DMS 273 treated with DMSO at 0.1 percent for 48 hours (cell line): Measurements from ENCODE around the gene PRKCE.
A peak's percentile ranks its signal among the peaks of the same experiment; 100 is the strongest.
"Not testable (repeated sequence)": the region's sequence is repeated elsewhere in the genome, so short reads cannot be mapped to it uniquely, and the experiment has no call there.

Experiments
- DNase-seq: peaks from one replicate; lab custom pipeline; 2025; lab: John Stamatoyannopoulos, UW

The PRKCE gene

DNA sequence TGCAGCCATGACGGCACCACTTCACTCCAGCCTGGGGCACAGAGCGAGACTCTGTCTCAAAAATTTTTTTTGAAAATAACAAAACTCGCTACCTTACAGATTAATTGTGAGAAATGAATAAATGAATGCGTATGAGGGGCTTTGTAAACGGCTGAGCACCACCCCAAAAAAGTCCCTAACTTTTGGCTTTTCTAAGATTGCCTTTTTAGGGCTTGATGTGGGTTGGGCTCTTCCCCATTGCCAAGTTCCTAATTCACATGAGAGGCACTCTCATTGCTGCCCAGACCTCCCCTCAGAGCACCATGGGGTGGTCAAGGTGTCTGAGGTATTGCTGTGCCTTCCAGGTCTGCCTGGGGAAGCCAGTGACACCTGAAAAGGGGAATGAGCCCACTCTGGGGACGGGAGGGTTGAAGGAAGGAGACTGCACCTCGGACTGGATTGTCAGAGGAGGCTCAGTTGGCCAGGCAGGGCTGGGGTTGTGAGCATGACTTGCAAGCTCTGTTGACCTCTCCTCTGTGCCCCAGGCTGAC lies 186.4 kb downstream of the PRKCE start:
- no peak for DNase-seq

DNA sequence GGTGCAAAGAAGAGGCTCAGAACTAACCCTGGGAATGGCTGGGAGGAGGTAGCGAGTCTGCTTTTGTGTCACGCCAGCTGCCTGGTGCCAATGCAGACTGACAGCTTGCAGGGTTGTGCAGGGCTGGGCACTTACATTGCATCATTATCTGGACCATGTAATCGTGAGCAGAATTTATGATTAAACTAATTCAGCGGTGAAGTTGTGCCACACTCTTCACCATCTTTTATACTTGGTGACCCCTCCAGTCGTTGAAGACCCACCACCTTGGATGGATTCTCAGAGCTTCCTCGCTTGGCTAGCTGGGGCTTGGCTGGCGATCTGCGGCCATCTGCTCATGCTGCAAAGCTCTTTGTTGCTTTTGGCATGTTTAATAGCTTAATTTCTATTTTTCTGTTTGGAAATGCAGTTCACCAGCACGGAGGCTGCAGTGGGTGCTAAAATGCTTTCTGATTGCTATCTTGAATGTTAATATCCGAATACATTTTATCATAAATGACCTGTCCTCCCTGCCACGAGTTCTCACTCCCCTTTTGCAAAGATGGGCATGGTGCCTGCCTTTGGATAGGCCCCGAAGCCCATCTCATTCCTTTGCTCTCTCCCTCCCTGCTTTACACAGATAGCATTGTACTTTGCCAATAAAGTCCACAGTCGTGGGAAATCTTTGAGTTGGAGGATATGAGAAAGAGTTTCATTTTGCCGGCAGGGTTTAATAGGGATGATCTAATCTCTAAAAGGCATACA lies 188.2 kb downstream of the PRKCE start:
- peak; percentile 88 for DNase-seq

DNA sequence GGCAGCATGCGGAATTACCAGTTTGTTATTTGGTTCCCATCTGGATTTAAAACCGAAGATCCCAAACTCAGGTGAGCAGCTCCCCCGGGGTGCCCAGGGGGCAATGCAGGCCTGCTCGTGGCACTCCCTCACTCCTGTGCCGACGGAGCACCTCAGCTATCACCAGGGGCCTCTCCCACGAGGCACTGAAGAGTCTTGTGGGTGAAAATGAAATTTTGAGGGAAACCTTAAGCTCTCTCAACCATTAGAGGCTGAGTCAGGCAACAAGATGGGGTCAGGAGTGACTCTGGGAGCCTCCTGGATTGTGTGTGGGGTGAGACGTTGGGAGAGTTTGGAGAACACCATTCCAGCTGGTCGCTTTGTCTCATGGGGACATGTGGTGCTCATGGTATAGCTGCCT lies 189.0 kb downstream of the PRKCE start:
- DNase-seq: no peak

DNA sequence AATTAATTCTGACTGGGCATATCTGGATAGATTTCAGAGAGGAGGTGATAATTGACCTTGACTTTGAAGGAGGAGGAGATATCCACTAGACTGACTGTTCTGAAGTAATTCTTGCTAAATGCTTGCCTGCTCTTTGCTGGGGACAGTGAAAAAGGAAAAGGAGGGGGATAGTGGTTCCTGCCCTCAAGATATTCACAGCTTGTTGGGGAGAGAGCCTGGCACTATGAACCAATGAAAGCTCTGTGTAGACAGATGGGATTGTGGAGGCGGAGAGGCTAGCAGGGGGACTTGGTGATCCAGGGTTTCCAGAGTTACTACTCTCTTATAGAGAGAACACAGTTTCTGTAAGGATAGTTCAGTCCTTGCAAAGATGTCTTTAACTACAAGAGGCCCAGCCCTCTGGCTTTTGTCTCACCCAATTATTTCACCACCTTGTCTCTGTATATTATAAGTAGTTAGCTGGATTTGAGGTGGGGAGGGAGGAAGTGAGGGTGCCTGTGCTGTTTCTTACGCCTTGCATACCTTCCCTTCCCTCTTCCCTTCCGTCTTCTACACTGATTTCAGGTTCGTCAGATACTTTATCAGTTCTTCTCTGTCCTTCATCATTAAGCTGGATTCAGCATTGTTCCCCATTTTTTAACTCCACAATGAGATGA lies 190.4 kb downstream of the PRKCE start:
- peak; percentile 86 for DNase-seq

DNA sequence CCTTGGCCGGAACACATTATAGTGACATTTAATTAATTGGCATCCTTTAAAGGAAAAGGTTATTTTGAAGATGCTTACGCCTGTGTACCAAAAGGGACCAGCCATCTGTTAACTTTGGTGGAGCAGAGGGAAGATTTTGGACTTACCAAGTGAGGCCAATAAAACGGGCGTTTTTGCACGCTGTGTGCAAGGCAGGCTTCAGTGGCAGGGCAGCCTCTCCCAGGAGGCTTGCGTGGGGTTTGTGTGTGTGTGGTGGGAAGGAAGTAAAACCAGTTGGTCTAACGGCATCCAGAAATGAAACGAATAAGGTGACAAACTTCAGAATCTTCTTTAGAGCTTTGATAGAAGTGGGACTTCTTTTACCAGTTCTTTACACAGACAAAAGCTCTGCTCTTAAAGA lies 191.7 kb downstream of the PRKCE start:
- peak; percentile 64 for DNase-seq

DNA sequence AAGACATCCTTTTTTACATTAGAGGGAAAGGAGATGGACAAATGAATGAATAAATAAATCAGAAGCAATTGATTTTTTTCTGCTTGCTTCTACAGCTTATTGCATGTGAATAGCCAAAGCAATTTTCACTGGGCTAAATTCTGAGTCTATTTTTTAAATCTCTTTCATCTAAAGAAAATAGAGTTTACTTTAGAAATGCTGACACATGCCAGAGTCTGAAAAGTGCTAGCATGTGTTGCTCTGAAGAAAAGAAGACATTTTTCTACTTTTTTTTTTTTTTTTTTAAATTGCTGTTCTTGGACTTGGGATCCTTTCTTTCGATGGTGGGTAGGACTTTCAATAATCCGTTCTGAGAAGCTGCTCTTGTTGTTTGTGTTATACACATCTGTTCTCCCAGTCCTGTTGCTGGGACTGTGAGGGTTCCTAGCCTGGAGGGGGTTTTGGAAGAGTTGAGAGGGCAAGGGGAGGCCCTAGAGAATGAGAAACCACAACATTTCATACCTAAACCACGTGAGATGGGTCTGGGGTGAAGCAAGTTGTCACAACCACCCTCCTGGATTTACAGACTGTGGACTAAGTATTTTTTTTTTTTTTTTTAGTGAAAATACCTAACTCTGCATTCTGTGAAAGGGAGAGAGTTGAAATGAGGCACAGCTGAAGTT lies 193.5 kb downstream of the PRKCE start:
- DNase-seq: no peak

DNA sequence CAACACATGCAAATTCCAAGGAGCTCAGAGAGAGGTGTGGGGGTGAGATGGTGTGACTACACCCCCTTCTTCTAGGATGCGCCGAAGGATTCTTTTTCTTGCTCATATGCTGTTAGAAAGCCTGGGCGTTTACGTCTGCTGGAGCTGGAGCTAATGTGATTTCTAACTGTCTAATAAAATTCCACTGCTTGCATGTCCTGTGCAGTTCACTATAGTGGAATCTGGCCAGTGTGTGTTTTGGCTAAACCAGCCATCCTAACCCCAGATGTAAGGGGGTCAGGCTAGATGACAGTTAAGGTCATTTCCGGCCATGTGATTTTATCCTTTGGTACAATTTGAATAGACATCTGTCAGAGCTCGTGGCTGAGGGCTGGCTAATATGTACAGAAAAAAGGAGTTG lies 194.1 kb downstream of the PRKCE start:
- DNase-seq: no peak

DNA sequence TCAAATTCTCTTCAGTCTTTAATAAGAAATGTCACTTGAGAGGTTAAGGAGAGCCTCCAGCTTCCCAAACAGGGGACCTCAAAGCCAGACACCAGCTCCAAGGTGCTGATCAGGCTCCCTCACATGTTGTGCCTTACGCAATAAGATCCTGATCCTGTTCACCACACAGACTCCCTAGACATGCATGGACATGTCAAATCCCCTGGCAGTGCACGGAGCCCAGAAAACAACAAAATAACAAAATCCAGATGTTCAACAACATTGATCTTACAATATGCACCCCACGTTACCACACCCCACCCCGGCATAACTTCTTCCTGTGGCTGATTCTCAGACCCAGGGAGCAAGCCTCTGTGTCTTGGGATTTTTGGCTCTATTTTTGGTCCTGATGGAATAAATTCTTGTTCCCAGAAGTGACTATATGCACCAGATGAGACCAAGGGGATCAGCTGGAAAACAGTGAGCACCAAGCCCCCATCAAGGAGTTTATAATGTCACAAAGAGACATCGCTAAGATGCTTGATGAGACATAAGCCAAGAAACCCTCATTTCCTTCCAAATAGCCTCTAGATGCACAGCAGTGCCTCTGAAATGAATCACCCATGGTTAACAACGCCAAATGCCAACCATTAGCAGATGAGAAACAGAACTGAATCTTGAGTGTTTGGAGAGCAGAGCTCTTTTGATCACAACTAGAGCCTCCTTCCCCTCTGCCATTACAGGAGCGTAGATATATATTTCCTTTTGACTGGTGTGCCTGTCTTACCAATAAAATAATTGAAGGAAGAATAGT lies 198.2 kb downstream of the PRKCE start:
- no peak for DNase-seq

DNA sequence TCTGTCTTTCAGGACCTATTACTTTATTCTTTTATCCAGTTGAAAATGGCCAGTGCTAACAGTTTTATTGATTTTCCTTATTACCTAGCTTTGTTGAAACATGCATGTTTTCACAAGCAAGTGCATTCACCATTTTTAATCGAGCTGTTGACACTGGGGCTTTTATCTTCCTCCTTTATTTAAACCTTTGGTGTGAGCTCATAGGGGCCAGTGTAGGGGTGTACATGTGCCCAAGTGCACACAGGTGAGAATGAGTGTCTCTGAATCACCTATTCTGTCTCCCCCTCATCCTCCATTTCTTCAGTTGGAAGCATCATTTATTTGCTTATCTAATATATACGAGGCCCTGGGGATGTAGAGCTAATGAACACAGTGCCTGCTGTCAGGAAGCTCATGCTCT lies 199.1 kb downstream of the PRKCE start:
- DNase-seq: no peak

DNA sequence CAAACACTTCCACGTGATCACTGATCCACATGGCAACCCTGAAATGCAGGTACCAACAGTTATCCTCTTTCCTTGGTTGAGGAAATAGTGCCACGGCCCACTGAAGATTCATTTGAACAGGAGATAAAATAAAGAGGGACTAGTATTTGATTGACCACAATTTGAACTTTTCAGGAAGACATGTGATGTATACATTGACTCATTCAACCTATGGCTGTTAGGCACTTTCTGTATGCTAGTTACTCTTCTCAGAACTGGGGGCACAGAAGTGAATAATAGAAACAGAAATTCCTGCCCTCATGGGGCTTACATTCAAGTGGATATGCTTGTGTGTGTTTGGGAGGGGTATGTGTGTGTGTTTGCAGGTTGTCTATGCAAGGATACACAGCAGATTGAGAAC lies 199.6 kb downstream of the PRKCE start:
- DNase-seq: no peak

DNA sequence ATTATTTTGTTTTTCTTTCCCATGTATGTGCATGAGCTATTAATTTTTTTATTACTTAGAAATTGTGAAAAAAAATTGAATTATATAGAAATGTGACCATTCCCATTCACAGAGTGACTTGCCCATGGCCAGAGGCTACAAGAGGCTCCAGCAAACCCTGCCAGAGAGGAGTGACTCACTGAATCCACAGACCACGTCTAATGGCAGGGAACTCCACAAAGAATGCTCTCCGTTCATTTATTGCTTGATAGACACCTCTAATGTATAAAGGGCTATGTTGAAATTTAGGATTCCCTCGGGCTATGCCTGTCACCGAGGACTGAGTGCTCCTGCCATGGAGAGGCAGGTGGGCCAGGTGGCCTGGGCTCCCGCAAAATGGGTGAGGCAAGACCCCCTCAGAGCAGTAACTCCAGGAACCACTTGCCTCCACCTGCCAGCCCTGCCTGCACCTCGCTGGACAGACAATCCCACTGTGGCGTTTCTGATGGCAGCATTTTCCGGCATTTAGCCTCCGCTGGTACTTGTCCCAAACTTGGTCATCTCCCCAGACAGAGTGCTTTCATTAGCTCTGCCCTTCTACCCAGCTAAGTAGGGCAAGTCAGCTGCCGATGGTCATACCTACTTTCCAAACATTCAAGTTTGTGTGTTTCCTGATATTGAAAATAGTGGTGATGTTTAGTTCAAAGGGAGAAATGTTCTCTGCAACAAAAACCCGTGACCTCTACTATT lies 200.3 kb downstream of the PRKCE start:
- no peak for DNase-seq

DNA sequence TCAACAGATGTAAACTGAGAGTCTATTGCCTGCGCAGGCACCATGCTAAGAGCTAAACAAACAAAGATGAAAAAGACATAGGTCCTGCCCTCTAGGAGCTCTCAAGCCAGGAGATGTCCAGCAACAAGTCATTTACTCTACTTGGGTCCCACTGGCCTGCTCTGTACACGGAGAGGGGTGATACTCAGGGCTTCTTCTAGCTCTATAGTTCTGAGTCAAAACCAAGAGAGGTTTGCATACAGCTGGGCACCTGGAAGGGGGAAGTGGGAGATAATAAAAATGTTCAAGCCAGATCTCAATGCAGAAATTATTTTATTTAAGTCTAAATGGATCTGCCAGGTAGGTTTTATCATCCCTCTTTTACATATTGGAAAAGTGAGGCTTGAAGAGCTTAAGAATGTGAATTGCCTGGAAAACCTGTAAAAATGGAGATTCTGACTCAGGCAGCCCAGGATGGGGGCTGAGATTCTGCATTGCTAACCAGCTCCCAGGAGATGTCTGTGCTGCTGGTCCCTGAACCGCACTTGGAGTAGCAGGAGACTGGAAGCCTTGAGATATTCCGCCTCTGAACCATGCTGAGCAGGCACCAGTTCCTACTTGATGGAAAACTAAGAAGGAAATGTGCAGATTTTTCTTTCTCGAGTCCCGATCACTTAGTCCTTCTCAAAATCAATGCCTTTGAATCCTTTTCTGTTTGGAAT lies 201.1 kb downstream of the PRKCE start:
- DNase-seq: no peak

DNA sequence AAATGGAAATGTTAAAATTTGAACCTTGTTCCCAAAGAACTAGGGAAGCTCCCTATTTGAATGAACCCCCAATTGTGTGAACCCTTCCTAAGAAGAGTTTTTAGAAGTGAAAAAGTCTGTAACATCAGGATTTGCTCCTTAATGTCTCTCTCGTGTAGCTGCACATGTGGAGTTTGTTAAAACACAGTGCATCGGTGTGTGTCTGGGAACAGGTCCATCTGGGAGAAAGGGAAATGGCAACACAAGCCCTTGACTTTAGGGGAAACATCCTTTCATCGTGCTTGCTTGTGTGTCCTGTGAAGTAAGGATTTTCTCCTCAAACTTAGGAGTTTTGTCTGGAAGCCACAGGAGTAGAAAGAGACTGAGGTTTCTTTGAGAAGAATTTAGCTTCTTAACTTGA lies 203.9 kb downstream of the PRKCE start:
- no peak for DNase-seq

DNA sequence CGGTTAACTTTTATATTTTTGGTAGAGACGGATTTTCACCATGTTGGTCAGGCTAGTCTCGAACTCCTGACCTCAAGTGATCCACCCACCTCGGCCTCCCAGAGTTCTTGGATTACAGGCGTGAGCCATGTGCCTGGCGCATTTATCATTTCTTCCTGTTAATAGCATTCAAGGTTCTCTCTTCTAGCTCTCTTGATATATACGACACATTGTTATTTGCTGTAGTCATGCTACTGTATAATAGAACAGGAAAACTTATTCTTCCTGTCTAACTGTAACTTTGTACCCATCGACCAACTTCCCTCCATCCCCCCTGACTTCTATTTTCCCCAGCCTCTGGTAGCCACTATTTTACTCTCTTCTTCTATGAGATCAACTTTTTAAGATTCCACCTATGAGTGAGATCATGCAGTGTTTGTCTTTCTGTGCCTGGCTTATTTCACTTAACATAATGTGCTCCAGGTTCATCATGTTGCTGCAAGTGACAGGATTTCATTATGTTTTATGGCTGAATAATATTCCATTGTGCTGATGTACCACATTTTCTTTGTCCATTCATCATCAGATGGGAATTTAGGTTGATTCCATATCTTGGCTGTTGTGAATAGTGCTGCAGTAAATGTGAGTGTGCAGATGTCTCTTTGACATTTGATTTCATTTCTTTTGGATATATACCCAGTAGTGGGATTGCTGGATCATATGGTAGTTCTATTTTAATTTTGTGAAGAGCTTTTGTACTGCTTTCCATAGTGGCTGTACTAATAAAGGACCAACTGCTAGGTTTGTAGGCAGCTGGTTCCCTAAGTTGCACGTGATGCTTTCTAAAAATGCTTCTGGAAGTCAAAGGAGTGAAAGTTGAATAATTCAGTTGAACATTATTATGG lies 205.2 kb downstream of the PRKCE start:
- DNase-seq: no peak

DNA sequence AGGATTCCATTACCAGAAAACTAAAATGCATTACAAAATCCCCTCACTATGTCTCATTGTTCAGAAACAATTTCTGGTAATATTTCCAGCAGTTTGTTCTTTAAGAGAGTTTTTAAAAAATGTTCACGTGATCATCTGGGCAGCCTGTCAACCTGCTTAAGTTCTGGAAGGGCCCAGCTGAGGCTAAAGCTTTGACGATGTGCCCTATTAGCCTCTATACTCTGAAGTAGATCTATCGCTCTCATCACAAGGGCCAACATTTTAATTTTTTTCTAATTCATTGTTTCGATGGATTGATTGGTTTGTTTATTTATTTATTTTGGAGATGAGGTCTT lies 205.8 kb downstream of the PRKCE start:
- DNase-seq: no peak

DNA sequence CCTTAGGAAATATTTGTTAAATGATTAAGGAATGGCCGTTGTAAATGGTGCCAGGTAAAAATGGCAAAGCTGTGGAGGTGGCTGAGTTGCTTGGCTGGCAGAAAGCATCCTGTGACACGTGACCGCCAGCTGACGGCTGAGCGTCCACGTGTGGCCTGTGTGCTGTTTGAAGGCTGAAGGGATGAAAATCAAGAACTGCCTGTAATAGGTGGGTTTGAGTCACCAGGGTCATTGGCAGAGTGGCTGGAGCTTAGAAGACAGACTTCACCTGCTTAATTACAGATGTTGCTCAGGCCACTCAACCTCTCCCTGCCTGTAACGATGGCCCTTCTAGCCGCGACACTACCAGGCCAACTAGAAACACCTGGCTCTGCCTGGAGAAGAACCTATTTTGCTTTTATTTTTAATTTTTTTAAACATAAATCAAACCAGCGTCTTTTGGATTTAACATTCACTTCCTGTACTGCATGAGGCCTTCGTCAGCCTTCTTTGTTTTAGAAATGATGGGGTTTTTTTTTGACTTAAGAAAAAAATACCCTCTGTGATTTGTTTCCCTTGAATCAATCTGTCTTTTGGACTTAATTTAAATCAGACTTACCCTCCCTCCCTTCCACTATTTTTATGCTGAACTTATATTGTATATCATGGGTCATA lies 206.5 kb downstream of the PRKCE start:
- no peak for DNase-seq

DNA sequence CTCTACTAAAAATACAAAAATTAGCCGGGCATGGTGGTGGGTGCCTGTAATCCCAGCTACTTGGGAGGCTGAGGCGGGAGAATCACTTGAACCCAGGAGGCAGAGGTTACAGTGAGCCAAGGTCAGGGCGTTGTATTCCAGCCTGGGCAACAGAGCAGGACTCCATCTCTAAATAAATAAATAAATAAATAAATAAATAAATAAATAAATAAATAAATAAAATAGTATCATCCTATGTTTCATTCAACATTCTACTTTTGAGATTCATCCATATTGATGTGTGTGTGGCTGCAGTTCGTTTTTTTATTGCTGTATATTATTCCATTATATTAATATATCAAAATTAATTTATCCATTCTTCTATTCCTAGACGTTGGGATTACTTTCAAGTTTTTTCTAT lies 207.4 kb downstream of the PRKCE start:
- not testable (repeated sequence) for DNase-seq

DNA sequence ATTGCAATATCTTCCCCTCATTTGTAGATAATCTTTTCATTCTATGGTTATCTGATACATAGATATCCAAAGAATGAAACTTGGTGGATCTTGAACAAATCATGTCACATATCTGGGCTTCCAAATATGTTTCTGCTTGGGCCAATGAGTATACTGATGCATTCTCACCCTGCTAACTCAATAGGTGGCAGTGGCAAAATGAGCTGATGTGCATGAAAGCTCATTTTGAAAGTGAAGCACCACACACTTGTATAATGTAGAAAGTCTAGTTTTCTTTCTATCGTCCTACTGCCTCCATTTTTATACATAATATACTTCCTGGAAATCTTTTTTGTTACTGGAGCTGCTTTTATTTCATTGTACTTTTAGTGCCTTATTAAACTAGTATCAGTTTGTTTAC lies 208.2 kb downstream of the PRKCE start:
- no peak for DNase-seq
